ENCODE data around the gene SYCE3.
"Not testable (repeated sequence)": the region's sequence is repeated elsewhere in the genome, so short reads cannot be mapped to it uniquely, and the experiment has no call there.

The SYCE3 gene

GRCh38 chr22:50546326-50547262, 16.1 kb downstream of the SYCE3 start:
- Histone ChIP-seq H3K9me3 (no peaks in the 10 kb centered on the region), H3K36me3 (no peaks in the 10 kb centered on the region), H3K4me1 (no peaks in the 10 kb centered on the region), H3K27me3 (no peaks in the 10 kb centered on the region), H3K4me3 (ENCODE audit: low read depth, low read length) (no peak overlapping the region)
- DNase-seq = no peak
- no peak for TF ChIP-seq CTCF (IDR thresholded peaks at IDR 0.05; ENCODE audit: low read depth, low read length)

GRCh38 chr22:50545522-50546325, 17.0 kb downstream of the SYCE3 start, which contains the start of gene KLHDC7B:
TSS of gene KLHDC7B (plus strand) at chr22:50545899. CDS start at chr22:50546244, 345 bp downstream.
- no peaks in the 10 kb centered on the region for H3K9me3 ChIP-seq
- no peak within 1 kb of the TSS for H3K4me3 ChIP-seq (ENCODE audit: low read depth, low read length)
- DNase-seq = no peak
- no peaks in the 10 kb centered on the region for H3K36me3 ChIP-seq
- H3K4me1 ChIP-seq = no peaks in the 10 kb centered on the region
- TF ChIP-seq CTCF (IDR thresholded peaks at IDR 0.05; ENCODE audit: low read depth, low read length) = 0 out of 2 replicates have a peak, but pooled peaks have one; percentile 8
- H3K27me3 ChIP-seq = no peaks in the 10 kb centered on the region

GRCh38 chr22:50544746-50545253, 17.9 kb downstream of the SYCE3 start:
- Histone ChIP-seq H3K4me3 (ENCODE audit: low read depth, low read length) (no peak overlapping the region), H3K4me1 (no peaks in the 10 kb centered on the region), H3K9me3 (no peaks in the 10 kb centered on the region), H3K36me3 (no peaks in the 10 kb centered on the region), H3K27me3 (no peaks in the 10 kb centered on the region)
- TF ChIP-seq CTCF (IDR thresholded peaks at IDR 0.05; ENCODE audit: low read depth, low read length) = no peak
- DNase-seq = no peak

GRCh38 chr22:50544078-50544745, 18.5 kb downstream of the SYCE3 start:
- peak overlapping the region; percentile 25; the same call in 1 of the 2 replicates for H3K4me3 ChIP-seq (ENCODE audit: low read depth, low read length)
- no peaks in the 10 kb centered on the region for H3K27me3 ChIP-seq
- H3K36me3 ChIP-seq = no peaks in the 10 kb centered on the region
- peak; percentile 65 for TF ChIP-seq CTCF (IDR thresholded peaks at IDR 0.05; ENCODE audit: low read depth, low read length)
- DNase-seq = peak; percentile 90
- H3K9me3 ChIP-seq = no peaks in the 10 kb centered on the region
- no peaks in the 10 kb centered on the region for H3K4me1 ChIP-seq

- no peak for TF ChIP-seq CTCF (IDR thresholded peaks at IDR 0.05; ENCODE audit: low read depth, low read length)
- no peaks in the 10 kb centered on the region for H3K9me3 ChIP-seq
- H3K4me1 ChIP-seq = no peaks in the 10 kb centered on the region
- no peaks in the 10 kb centered on the region for H3K36me3 ChIP-seq
- DNase-seq = no peak
- no peak overlapping the region for H3K4me3 ChIP-seq (ENCODE audit: low read depth, low read length)
- no peaks in the 10 kb centered on the region for H3K27me3 ChIP-seq
Measured at GRCh38 chr22:50542416-50542927, 20.2 kb downstream of the SYCE3 start.

GRCh38 chr22:50541667-50542026, 21.1 kb downstream of the SYCE3 start:
- H3K4me3 ChIP-seq (ENCODE audit: low read depth, low read length); H3K9me3 ChIP-seq; H3K36me3 ChIP-seq; H3K27me3 ChIP-seq; H3K4me1 ChIP-seq; DNase-seq: not testable (repeated sequence)
